ENCODE measurements around the gene ARL8B. TPM values are rescaled to one million over a fixed set of nuclear protein-coding genes. Genes with fewer than 3 reads are reported as not detected.

Gene ARL8B
- polyA plus RNA-seq, 3 donors: 46.6 to 121 (median 101) TPM

- H3K27ac Mint-ChIP-seq: no peak overlapping the region
- Histone ChIP-seq H3K27ac (ENCODE audit: low read depth in 1 of 2, low read length in 2 of 2) (no peak overlapping the region), H3K27me3 (ENCODE audit: control insufficient read depth in 2 of 2, insufficient read depth in 2 of 2, low read length in 2 of 2) (no peaks in the 10 kb centered on the region), H3K36me3 (replicated peaks in 1 of 2; ENCODE audit: control insufficient read depth in 1 of 2, insufficient read depth in 2 of 2, low read length in 2 of 2) (no peaks in the 10 kb centered on the region), H3K79me2 (ENCODE audit: insufficient read depth, low read length) (no peaks in the 10 kb centered on the region), H3K9me3 (replicated peaks in 1 of 2; ENCODE audit: control insufficient read depth in 1 of 2, insufficient read depth in 1 of 2, low read length in 2 of 2) (no peaks in the 10 kb centered on the region), H3K9ac (ENCODE audit: insufficient read depth, low read length, poor library complexity, severe bottlenecking) (no peak overlapping the region), H3K4me3 (replicated peaks in 1 of 3; ENCODE audit: low read depth in 2 of 3, low read length in 3 of 3) (no peak overlapping the region), H2AFZ (ENCODE audit: insufficient read depth, low read depth, low read length, poor library complexity, severe bottlenecking) (no peak overlapping the region), H3K4me2 (replicated peaks; ENCODE audit: extremely low read depth, low read length, poor library complexity, severe bottlenecking) (no peak overlapping the region), H4K20me1 (ENCODE audit: insufficient read depth, low read length) (no peaks in the 10 kb centered on the region), H3K4me1 (ENCODE audit: control insufficient read depth in 1 of 2, insufficient read depth in 2 of 2, low read length in 2 of 2) (no peaks in the 10 kb centered on the region)
- DNase-seq: no peak
- peaks cover 0 to 2% (median 0%) of the 10 kb centered on the region in 7 donors for H3K9me3 Mint-ChIP-seq
- peaks cover 0 to 1% (median 1%) of the 10 kb centered on the region in 3 donors for H3K27me3 Mint-ChIP-seq (ENCODE audit: low read depth in 3 of 3)
- TF ChIP-seq CTCF (IDR thresholded peaks at IDR 0.05): no peak
- no peak overlapping the region for H3K4me3 Mint-ChIP-seq
- H3K4me1 Mint-ChIP-seq: peaks cover 4% of the 10 kb centered on the region
- H3K36me3 Mint-ChIP-seq: no peaks in the 10 kb centered on the region
- intact Hi-C loops (cut with micrococcal nuclease): no loop called here
- WGBS (ENCODE audit: insufficient coverage): 80% methylated on average over 2 of the region's 6 CpGs
These were observed 6.5 kb upstream of the ARL8B start for GRCh38 chr3:5115506-5116162.

GRCh38 chr3:5116538-5116937 is 5.6 kb upstream of the ARL8B start:
- H3K4me3 Mint-ChIP-seq: no peak overlapping the region
- no peaks in the 10 kb centered on the region for H4K20me1 ChIP-seq (ENCODE audit: insufficient read depth, low read length)
- no peak for TF ChIP-seq CTCF (IDR thresholded peaks at IDR 0.05)
- no peaks in the 10 kb centered on the region for H3K36me3 Mint-ChIP-seq
- H3K9ac ChIP-seq (ENCODE audit: insufficient read depth, low read length, poor library complexity, severe bottlenecking): no peak overlapping the region
- no peaks in the 10 kb centered on the region for H3K9me3 ChIP-seq (replicated peaks in 1 of 2; ENCODE audit: control insufficient read depth in 1 of 2, insufficient read depth in 1 of 2, low read length in 2 of 2)
- H3K79me2 ChIP-seq (ENCODE audit: insufficient read depth, low read length): peaks cover 1% of the 10 kb centered on the region
- peaks cover 0 to 2% (median 0%) of the 10 kb centered on the region in 7 donors for H3K9me3 Mint-ChIP-seq
- DNase-seq: no peak
- peaks cover 4% of the 10 kb centered on the region for H3K4me1 Mint-ChIP-seq
- 97% methylated on average over 3 of the region's 3 CpGs for WGBS (ENCODE audit: insufficient coverage)
- no peak overlapping the region for H3K4me3 ChIP-seq (replicated peaks in 1 of 3; ENCODE audit: low read depth in 2 of 3, low read length in 3 of 3)
- peak overlapping the region in 2 of 7 donors; percentile 6 to 55 for H3K27ac Mint-ChIP-seq
- no peaks in the 10 kb centered on the region for H3K4me1 ChIP-seq (ENCODE audit: control insufficient read depth in 1 of 2, insufficient read depth in 2 of 2, low read length in 2 of 2)
- H3K27me3 Mint-ChIP-seq (ENCODE audit: low read depth in 3 of 3): peaks cover 0 to 1% (median 1%) of the 10 kb centered on the region in 3 donors
- no peak overlapping the region for H3K27ac ChIP-seq (ENCODE audit: low read depth in 1 of 2, low read length in 2 of 2)
- H3K36me3 ChIP-seq (replicated peaks in 1 of 2; ENCODE audit: control insufficient read depth in 1 of 2, insufficient read depth in 2 of 2, low read length in 2 of 2): no peaks in the 10 kb centered on the region
- intact Hi-C loops (cut with micrococcal nuclease): no loop called here
- no peaks in the 10 kb centered on the region for H3K27me3 ChIP-seq (ENCODE audit: control insufficient read depth in 2 of 2, insufficient read depth in 2 of 2, low read length in 2 of 2)
- no peak overlapping the region for H2AFZ ChIP-seq (ENCODE audit: insufficient read depth, low read depth, low read length, poor library complexity, severe bottlenecking)
- H3K4me2 ChIP-seq (replicated peaks; ENCODE audit: extremely low read depth, low read length, poor library complexity, severe bottlenecking): no peak overlapping the region

Measured in CD14-positive monocyte (primary cell).